ENCODE results near the gene FAM78B. TPM values are rescaled to one million over a fixed set of nuclear protein-coding genes. Genes with fewer than 3 reads are reported as not detected.

The FAM78B gene
- total RNA-seq, 4 donors from 2014 or later = 0.35 to 5.4 (median 2.8) TPM

DNA sequence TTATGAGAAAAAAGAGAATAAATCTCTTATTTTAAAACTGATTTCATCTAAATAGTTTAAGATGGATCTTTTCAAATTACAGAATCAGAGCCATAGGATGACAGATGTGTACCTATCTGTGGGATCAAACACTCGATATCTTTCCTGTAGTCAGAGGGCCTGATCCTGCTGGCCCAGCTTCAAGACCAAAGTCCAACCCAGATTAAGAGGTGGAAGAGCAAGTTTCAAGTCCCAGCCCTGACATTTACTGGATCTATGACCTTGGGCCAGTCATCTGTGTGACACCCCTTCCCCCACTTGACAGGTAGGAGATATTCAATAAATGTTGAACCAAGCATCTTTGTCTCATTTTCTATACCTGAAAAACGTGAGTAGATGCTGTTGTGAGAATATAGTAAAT, 140.7 kb downstream of the FAM78B start:
- Histone ChIP-seq H3K9me3 (no peaks in the 10 kb centered on the region), H3K27me3 (no peaks in the 10 kb centered on the region), H3K4me1 (no peaks in the 10 kb centered on the region), H3K36me3 (no peaks in the 10 kb centered on the region), H3K27ac (no peak overlapping the region), H3K4me3 (no peak overlapping the region)
- TF ChIP-seq POLR2A (IDR thresholded peaks at IDR 0.05) = no peak
- TF ChIP-seq, protein P1, sequence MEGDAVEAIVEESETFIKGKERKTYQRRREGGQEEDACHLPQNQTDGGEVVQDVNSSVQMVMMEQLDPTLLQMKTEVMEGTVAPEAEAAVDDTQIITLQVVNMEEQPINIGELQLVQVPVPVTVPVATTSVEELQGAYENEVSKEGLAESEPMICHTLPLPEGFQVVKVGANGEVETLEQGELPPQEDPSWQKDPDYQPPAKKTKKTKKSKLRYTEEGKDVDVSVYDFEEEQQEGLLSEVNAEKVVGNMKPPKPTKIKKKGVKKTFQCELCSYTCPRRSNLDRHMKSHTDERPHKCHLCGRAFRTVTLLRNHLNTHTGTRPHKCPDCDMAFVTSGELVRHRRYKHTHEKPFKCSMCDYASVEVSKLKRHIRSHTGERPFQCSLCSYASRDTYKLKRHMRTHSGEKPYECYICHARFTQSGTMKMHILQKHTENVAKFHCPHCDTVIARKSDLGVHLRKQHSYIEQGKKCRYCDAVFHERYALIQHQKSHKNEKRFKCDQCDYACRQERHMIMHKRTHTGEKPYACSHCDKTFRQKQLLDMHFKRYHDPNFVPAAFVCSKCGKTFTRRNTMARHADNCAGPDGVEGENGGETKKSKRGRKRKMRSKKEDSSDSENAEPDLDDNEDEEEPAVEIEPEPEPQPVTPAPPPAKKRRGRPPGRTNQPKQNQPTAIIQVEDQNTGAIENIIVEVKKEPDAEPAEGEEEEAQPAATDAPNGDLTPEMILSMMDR (IDR thresholded peaks at IDR 0.05) = no peak
- no peak for DNase-seq

DNA sequence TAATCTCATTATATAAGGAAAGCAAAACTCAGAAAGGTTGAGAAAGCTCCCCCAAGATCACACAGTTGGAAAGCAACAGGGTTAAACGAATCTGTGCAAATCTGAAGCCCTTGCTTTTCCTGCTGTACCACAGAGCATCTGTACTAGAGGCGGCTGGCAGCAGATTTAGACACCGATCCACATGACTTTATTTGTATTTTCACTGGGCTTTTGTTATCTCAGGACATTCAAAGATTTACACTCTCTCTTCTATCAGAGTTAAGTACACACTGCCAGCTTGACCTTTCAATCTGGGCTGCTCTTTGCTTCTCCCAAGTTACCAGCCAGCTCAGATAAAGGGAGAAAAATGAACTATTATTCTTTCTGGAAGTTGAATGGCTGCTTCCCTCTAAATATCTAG, 146.6 kb downstream of the FAM78B start:
- no peaks in the 10 kb centered on the region for H3K36me3 ChIP-seq
- no peaks in the 10 kb centered on the region for H3K27me3 ChIP-seq
- no peak overlapping the region for H3K4me3 ChIP-seq
- no peaks in the 10 kb centered on the region for H3K9me3 ChIP-seq
- no peak overlapping the region for H3K27ac ChIP-seq
- TF ChIP-seq POLR2A (IDR thresholded peaks at IDR 0.05) = no peak
- TF ChIP-seq, protein P1 (IDR thresholded peaks at IDR 0.05) = no peak
- DNase-seq = no peak
- H3K4me1 ChIP-seq = no peaks in the 10 kb centered on the region

Small RNAs within 50 kb of the gene (small RNA-seq; reads per million reads assigned to genes)
- 0 reads per million in 2 donors for gene MIR921
- gene RNA5SP64 = 0 reads per million in 2 donors

Data from Peyer's patch (tissue), 4 donors.